Stimulated activated CD8-positive, alpha-beta memory T cell treated with anti-CD3 and anti-CD28 coated beads, Interleukin-7, amount 100 ng/mL, for 4 hours (primary cell): ENCODE measurements around the gene ADA.
A peak's percentile ranks its signal among the peaks of the same experiment; 100 is the strongest.
"Not testable (repeated sequence)": the region's sequence is repeated elsewhere in the genome, so short reads cannot be mapped to it uniquely, and the experiment has no call there.

Experiments used
- DNase-seq, 2 donors: peaks; one replicate each; pipeline ENCODE4 v3.0.0-alpha.2; 2020; ENCODE audit warnings: low read depth in 2 of 2

ADA gene

GRCh38 chr20:44651684-44652423 lies at the start of gene ADA:
ADA (minus strand) TSS chr20:44651699; CDS start chr20:44651607, 92 bp downstream.
- DNase-seq = peak in 1 of 2 donors; percentile 28

GRCh38 chr20:44700306-44700705 lies 48.8 kb upstream of the ADA start:
- no peak for DNase-seq

GRCh38 chr20:44698351-44698750 lies 46.9 kb upstream of the ADA start:
- DNase-seq = no peak

- not testable (repeated sequence) for DNase-seq
Observed at GRCh38 chr20:44697041-44697440, 45.5 kb upstream of the ADA start.

DNA sequence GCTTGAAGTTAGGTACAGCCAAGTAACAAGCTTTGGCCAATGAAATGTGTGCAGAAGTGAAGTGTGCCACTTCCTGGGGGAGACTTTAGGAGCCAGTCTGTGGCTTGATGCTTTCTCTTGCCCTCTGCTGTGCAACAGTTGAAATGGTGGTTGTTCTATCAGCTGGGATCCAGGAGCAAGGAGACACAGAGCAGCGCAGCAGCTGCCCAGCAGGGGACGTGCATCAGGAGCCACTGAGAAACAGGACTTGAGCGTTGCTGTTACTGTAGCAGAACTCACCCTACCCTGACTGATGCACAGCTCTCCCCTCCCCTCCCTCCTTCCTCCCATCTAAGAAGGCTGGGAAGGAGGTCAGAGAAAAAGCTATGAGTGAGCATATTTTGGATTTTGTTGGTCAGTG lies 44.8 kb upstream of the ADA start:
- no peak for DNase-seq

GRCh38 chr20:44695674-44696300 lies 44.3 kb upstream of the ADA start:
- DNase-seq = no peak

GRCh38 chr20:44695295-44695673 lies 43.8 kb upstream of the ADA start:
- no peak for DNase-seq

GRCh38 chr20:44694159-44694558 lies 42.7 kb upstream of the ADA start:
- DNase-seq = no peak

DNA sequence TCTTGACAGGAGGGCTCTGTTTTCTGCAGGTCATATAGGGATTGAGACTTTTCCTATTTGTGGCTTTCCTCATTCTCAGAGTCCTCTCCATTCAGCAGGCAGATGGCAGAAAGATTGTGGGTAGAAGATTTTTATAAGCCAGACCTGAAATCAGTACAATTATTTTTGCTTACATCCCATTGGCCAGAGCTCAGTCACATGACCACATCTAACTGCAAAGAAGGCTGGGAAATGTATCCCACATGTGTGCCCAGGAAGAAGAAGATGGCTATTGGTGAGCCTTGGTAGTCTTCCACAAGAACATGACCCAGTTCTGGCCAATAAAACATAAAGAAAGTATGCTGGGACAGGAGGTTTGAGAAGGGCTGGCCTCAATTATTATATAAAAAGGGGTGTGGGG lies 42.1 kb upstream of the ADA start:
- no peak for DNase-seq

- DNase-seq = no peak
Observed at GRCh38 chr20:44692932-44693480, 41.5 kb upstream of the ADA start.

- DNase-seq = no peak
Observed at GRCh38 chr20:44691424-44692423, 40.2 kb upstream of the ADA start.

- DNase-seq = no peak
Observed at GRCh38 chr20:44690781-44691423, 39.4 kb upstream of the ADA start.

DNA sequence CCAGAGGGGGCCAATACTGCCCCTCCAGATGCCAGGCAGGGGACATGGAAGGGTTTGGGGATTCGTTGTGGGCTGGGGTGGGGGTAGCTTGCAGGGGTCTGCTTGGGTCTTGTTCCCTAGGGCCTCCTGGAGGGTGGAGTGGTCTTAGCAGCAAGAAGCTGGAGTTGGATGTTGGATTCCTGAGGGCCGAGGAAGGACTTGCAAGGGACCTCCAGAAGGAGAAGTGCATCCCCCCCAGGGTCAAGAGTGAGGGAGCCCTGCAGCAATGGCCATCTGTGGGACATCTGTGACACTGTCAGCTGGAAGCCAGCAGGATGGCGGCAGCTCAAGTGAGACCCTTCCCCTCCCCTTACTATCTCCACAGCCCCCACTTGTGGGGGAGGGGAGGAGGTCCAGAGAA lies 38.3 kb upstream of the ADA start:
- no peak for DNase-seq

DNA sequence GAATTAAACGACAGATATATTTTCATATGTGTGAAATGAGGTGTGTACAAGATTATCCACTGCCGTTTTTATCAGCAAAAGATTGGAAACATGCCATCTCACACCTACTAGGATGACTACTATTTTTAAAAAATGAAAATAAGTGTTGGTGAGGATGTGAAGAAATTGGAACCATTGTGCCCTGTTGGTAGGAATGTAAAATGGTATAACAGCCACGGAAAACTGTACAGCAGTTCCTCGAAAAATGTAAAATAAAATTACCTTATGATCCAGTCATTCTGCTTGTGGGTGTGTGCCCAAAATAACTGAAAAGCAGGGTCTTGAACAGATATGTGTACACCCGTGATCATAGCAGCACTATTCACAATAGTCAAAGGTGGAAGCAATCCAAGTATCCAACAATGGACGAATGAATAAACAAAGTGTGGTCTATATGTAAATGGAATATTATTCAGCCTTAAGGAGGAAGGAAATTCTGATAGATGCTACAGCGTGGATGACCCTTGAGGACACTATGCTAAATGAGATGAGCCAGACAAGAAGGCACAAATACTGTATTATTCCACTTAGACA lies 36.6 kb upstream of the ADA start:
- DNase-seq = no peak

GRCh38 chr20:44686934-44687333 lies 35.4 kb upstream of the ADA start:
- DNase-seq = no peak

GRCh38 chr20:44684047-44684967 lies 32.8 kb upstream of the ADA start:
- no peak for DNase-seq

GRCh38 chr20:44683263-44684046 lies 32.0 kb upstream of the ADA start:
- DNase-seq = peak; percentile 31 to 40

- DNase-seq = no peak
Observed at GRCh38 chr20:44681796-44682566, 30.5 kb upstream of the ADA start.
